PC-9 (cell line): Measurements from ENCODE around the gene CD74. TPM values are rescaled to one million over a fixed set of nuclear protein-coding genes. Genes with fewer than 3 reads are reported as not detected.
A peak's percentile ranks its signal among the peaks of the same experiment; 100 is the strongest.

Source experiments
- BruUV-seq: library from RNA; stranded (reverse); fragments of 400-500 nt; replicated peaks from 2 replicates; lab custom pipeline; 2021; lab: Mats Ljungman, UMichigan
- CTCF ChIA-PET: fragments of 300-600 bp; sonication (Branson Sonifier 250); formaldehyde crosslinking; loops from one replicate; lab custom pipeline; 2022; ENCODE audit warnings: antibody characterized with exemption; lab: Charles Lee
- POLR2A ChIA-PET: fragments of 300-600 bp; sonication (Branson Sonifier 250); formaldehyde crosslinking; loops from one replicate; lab custom pipeline; 2022; ENCODE audit warnings: antibody characterized with exemption; ENCODE audit not compliant: unreplicated experiment; lab: Charles Lee
- DNase-seq, 2 experiments: peaks; one replicate each; pipeline versions ENCODE4 v3.0.0 to v3.0.0-alpha.2; 2015 to 2022; ENCODE audit warnings: mixed read lengths in 1 of 2
- H2AFZ ChIP-seq: fragments of 200-600 bp; sonication (generic); 2 replicates; pipeline ENCODE4 v1.8.1; 2017; ENCODE audit warnings: antibody characterized with exemption
- H3F3A ChIP-seq: fragments of 200-600 bp; sonication (generic); 2 replicates; pipeline ENCODE4 v1.8.1; 2017; ENCODE audit warnings: antibody characterized with exemption, mild to moderate bottlenecking, low read depth; ENCODE audit not compliant: insufficient read depth
- H3K27ac ChIP-seq: fragments of 200-600 bp; sonication (generic); 2 replicates; pipeline ENCODE4 v1.6.1; 2016; ENCODE audit warnings: mixed run types
- H3K27me3 ChIP-seq: fragments of 200-600 bp; sonication (generic); 2 replicates; pipeline ENCODE4 v1.6.1; 2016; ENCODE audit warnings: low read depth, mixed run types; ENCODE audit not compliant: insufficient read depth
- H3K36me3 ChIP-seq: fragments of 200-600 bp; sonication (generic); 2 replicates; pipeline ENCODE4 v1.6.1; 2016; ENCODE audit warnings: low read depth, mixed run types
- H3K4me1 ChIP-seq: fragments of 200-600 bp; sonication (generic); replicated peaks from 2 replicates; pipeline ENCODE4 v1.6.1; 2016; ENCODE audit warnings: mixed run types; ENCODE audit not compliant: insufficient read depth
- H3K4me2 ChIP-seq: fragments of 200-600 bp; sonication (generic); 2 replicates; pipeline ENCODE4 v1.6.1; 2017; ENCODE audit warnings: mixed run types
- H3K4me3 ChIP-seq: fragments of 200-600 bp; sonication (generic); 2 replicates; pipeline ENCODE4 v1.6.1; 2016; ENCODE audit warnings: mixed run types
- H3K79me2 ChIP-seq: fragments of 200-600 bp; sonication (generic); 2 replicates; pipeline ENCODE4 v1.6.1; 2017; ENCODE audit warnings: low read depth, mixed run types
- H3K9me2 ChIP-seq: fragments of 200-600 bp; sonication (generic); 2 replicates; pipeline ENCODE4 v1.8.1; 2017; ENCODE audit warnings: mild to moderate bottlenecking; ENCODE audit not compliant: insufficient read depth
- H3K9me3 ChIP-seq: fragments of 200-600 bp; sonication (generic); 2 replicates; pipeline ENCODE4 v1.8.1; 2016; ENCODE audit warnings: low read depth; ENCODE audit not compliant: insufficient read depth
- H4K20me1 ChIP-seq: fragments of 200-600 bp; sonication (generic); 2 replicates; pipeline ENCODE4 v1.8.1; 2017; ENCODE audit not compliant: insufficient read depth
- EZH2 ChIP-seq: fragments of 200-600 bp; sonication (generic); IDR thresholded peaks from 2 replicates; pipeline ENCODE4 v1.8.0; 2017; ENCODE audit warnings: antibody characterized with exemption, low read depth
- intact Hi-C: fragments of 100-400 bp; cut with micrococcal nuclease; formaldehyde crosslinking; loops from one replicate; pipeline ENCODE4 v1.10.0; 2022; ENCODE audit not compliant: unreplicated experiment
- total RNA-seq: library from RNA; stranded (reverse); gene quantifications from 2 replicates; pipeline ENCODE4 v1.2.3, GENCODE V29; 2021
- TF ChIP-seq, protein P1 (sequence below): fragments of 200-600 bp; sonication (generic); conservative IDR thresholded peaks from 2 replicates; pipeline ENCODE4 v1.6.1; 2017; ENCODE audit warnings: mixed run types, antibody characterized with exemption, mild to moderate bottlenecking, moderate library complexity

CD74 gene
- total RNA-seq, 1 experiment from 2014 or later = 52.0 TPM

DNA sequence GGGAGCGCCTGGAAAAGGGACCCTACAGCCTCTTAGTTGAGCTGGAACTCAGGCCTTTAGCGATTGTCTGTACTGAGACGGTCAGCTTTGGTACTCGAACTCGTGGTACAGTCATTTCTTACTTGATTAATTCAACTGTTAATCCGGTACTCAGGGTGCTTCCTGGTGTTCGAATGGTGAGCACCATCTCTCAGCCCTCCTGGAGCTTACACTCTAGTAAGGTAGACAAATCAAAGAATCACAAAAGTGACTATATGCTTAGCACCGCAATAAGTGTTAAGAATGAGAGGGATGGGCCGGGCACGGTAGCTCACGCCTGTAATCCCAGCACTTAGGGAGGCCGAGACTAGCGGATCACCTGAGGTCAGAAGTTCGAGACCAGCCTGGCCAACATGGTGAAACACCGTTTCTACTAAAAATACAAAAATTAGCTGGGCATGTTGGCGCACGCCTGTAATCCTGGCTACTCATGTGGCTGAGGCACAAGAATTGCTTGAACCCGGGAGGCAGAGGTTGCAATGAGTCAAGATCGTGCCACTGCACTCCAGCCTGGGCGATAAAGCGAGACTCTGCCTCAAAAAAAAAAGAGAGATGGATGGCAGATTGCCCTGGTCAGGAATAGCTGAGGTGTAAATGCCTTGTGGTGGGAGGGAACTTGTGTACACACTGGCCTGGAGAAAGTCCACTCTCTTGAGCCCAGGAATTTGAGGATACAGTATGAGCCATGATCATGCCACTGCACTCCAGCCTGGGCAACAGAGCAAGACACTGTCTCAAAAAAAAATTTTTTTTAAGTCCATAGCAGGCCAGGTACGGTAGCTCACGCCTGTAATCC is 54.2 kb downstream of the CD74 start:
- TF ChIP-seq, protein P1, sequence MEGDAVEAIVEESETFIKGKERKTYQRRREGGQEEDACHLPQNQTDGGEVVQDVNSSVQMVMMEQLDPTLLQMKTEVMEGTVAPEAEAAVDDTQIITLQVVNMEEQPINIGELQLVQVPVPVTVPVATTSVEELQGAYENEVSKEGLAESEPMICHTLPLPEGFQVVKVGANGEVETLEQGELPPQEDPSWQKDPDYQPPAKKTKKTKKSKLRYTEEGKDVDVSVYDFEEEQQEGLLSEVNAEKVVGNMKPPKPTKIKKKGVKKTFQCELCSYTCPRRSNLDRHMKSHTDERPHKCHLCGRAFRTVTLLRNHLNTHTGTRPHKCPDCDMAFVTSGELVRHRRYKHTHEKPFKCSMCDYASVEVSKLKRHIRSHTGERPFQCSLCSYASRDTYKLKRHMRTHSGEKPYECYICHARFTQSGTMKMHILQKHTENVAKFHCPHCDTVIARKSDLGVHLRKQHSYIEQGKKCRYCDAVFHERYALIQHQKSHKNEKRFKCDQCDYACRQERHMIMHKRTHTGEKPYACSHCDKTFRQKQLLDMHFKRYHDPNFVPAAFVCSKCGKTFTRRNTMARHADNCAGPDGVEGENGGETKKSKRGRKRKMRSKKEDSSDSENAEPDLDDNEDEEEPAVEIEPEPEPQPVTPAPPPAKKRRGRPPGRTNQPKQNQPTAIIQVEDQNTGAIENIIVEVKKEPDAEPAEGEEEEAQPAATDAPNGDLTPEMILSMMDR = no peak
- TF ChIP-seq EZH2 = no peak
- POLR2A ChIA-PET = interaction anchor here (0.6 kb wide), 1 partner anchor 92 kb away, joined by 4 read pairs; no protein-coding TSS in a partner anchor
- Histone ChIP-seq H3K4me2 (peak overlapping the region; percentile 78), H3K27ac (peak overlapping the region; percentile 45), H3K4me1 (peaks cover 13% of the 10 kb centered on the region), H3K9me3 (no peaks in the 10 kb centered on the region), H3K9me2 (no peaks in the 10 kb centered on the region), H2AFZ (peak overlapping the region; percentile 93), H3K36me3 (peaks cover 9% of the 10 kb centered on the region; the same call in 1 of the 2 replicates), H3F3A (no peaks in the 10 kb centered on the region), H4K20me1 (peaks cover 11% of the 10 kb centered on the region; the same call in 1 of the 2 replicates), H3K4me3 (peak overlapping the region; percentile 92), H3K79me2 (peaks cover 29% of the 10 kb centered on the region), H3K27me3 (no peaks in the 10 kb centered on the region)
- CTCF ChIA-PET = no interaction called here
- DNase-seq = peak in 1 of 2 experiments; percentile 39
- BruUV-seq = no TSS peak
- intact Hi-C loops = loop anchor here (5.0 to 10.0 kb wide), 3 partner anchors 79 to 724 kb away; no protein-coding TSS in a partner anchor

DNA sequence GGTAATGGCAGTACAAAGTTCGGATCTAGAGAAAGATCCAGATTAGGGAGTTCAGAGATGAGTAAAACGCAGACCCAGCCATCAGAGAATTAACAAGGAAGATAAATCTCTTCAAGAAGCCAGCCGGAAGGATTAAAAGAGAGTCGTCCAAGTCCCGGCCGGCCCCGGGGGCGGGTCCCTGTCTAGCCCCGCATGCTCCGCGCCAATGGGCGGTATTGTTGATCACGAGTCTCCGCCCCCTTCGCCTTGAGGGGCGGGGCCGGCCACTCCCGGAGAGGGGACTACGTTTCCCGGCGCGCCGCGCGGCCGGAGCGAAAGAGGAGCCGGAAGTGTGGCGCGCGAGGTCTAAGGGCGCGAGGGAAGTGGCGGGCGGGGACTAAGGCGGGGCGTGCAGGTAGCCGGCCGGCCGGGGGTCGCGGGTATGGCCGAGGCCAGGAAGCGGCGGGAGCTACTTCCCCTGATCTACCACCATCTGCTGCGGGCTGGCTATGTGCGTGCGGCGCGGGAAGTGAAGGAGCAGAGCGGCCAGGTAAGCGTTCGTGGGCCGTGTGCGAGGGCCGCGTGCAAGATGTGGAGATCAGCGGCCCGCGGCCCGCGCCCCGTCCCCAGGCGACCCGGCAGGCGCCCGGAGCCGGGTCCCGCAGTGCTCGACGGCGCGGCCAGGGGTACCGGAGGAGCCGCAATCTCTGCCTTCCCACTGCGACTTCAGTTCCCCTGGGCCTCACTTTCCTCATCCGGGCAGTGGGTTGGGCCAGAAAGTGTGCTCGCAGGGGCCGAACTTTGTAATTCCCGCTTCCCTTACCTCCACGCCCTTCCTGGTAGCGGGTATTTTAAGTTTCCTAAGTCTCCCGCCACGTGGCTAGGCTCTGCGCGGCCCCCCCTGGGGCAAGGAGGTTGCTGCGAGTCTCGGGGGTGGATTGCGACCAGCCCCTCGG is 55.1 kb downstream of the CD74 start, which contains the start of gene TCOF1:
Gene TCOF1, plus strand, starts transcription at position 372 of the 935 bp plus-strand sequence. Its CDS starts 50 bp downstream, at position 422.
- TSS peak; percentile 35 for BruUV-seq
- CTCF ChIA-PET = interaction anchor here (0.7 kb wide), 1 partner anchor 504 kb away, joined by 3 read pairs; no protein-coding TSS in a partner anchor
- intact Hi-C loops = loop anchor here (5.0 to 10.0 kb wide), 3 partner anchors 80 to 723 kb away; no protein-coding TSS in a partner anchor

More for the DNA sequence above, 55.1 kb downstream of the CD74 start, which contains the start of gene TCOF1:
- Histone ChIP-seq H3K9me2 (no peaks in the 10 kb centered on the region), H3K27me3 (no peaks in the 10 kb centered on the region), H2AFZ (peak within 1 kb of the TSS; percentile 93), H3K27ac (peak within 1 kb of the TSS; percentile 45), H3K4me1 (peaks cover 13% of the 10 kb centered on the region), H3K4me3 (peak within 1 kb of the TSS; percentile 92), H3K79me2 (peaks cover 29% of the 10 kb centered on the region), H3K36me3 (peaks cover 8% of the 10 kb centered on the region; the same call in 1 of the 2 replicates), H3K9me3 (no peaks in the 10 kb centered on the region), H3F3A (no peaks in the 10 kb centered on the region), H3K4me2 (peak within 1 kb of the TSS; percentile 78), H4K20me1 (0 out of 2 replicates have a peak, but pooled peaks cover 11% of the 10 kb centered on the region)
- peak; percentile 84 to 99 for DNase-seq
- POLR2A ChIA-PET = interaction anchor here (0.6 kb wide), 1 partner anchor 93 kb away, joined by 4 read pairs; no protein-coding TSS in a partner anchor
- TF ChIP-seq, protein P1 = no peak
- TF ChIP-seq EZH2 = no peak
